Testis (tissue), 3 donors: ENCODE results near the gene NDOR1. TPM values are rescaled to one million over a fixed set of nuclear protein-coding genes. Genes with fewer than 3 reads are reported as not detected.

Source experiments
- DNase-seq: peaks from one replicate; pipeline ENCODE4 v3.0.0-alpha.2; 2019
- H3K27ac ChIP-seq, 2 donors: fragments of 200-600 bp; sonication (generic); one replicate each; pipeline ENCODE4 v1.5.1; 2019
- H3K27me3 ChIP-seq: fragments of 200-600 bp; sonication (generic); one replicate; pipeline ENCODE4 v1.5.1; 2019
- H3K36me3 ChIP-seq: fragments of 200-600 bp; sonication (generic); one replicate; pipeline ENCODE4 v1.5.1; 2017; ENCODE audit warnings: low read depth; ENCODE audit errors: missing control alignments
- H3K4me1 ChIP-seq: fragments of 200-600 bp; sonication (generic); one replicate; pipeline ENCODE4 v1.5.1; 2019
- H3K4me3 ChIP-seq, 2 donors: fragments of 200-600 bp; sonication (generic); one replicate each; pipeline ENCODE4 v1.5.1; 2017 to 2019
- H3K9me3 ChIP-seq: fragments of 200-600 bp; sonication (generic); one replicate; pipeline ENCODE4 v1.5.1; 2017
- POLR2A ChIP-seq: fragments of 450-650 bp; IDR thresholded peaks from one replicate; pipeline ENCODE4 v1.6.1; 2017; ENCODE audit warnings: antibody characterized with exemption, mild to moderate bottlenecking, moderate library complexity
- WGBS, 2 donors: methylation state at CpG; one replicate each; pipeline ENCODE4 v1.1.5; 2018; 5-methylcytosine and 5-hydroxymethylcytosine counted together
- intact Hi-C: fragments of 100-400 bp; cut with DNase I; formaldehyde crosslinking; loops from one replicate; pipeline ENCODE4 v1.15.1; 2023; ENCODE audit warnings: low total_unique reads
- polyA plus RNA-seq: library from polyadenylated mRNA; stranded (reverse); fragments of 350-450 nt; fragmentation: Illumina TruSeq; extraction: RNeasy Lipid Tissue Mini Kit (QIAGEN cat#74804); gene quantifications from one replicate; pipeline ENCODE4 v1.2.3, GENCODE V29; 2014; ENCODE audit warnings: low read depth, low replicate concordance; ENCODE audit not compliant: insufficient read depth
- total RNA-seq, 2 donors: library from RNA; depleted of rRNA; stranded (reverse); fragments of >200 nt; gene quantifications; one replicate each; pipeline ENCODE4 v1.2.3, GENCODE V29; 2016
- TF ChIP-seq, protein P1 (sequence below), 3 experiments: fragments of 450-650 bp in 2 of 3; fragments of 200-600 bp in 1 of 3; sonication (generic) in 1 of 3; IDR thresholded peaks; one replicate each; pipeline ENCODE4 v1.5.1; 2016 to 2019; ENCODE audit warnings: antibody characterized with exemption in 3 of 3, mild to moderate bottlenecking in 2 of 3, moderate library complexity in 1 of 3

The NDOR1 gene
- total and polyA plus RNA-seq, 3 donors from 2014 or later, result 21.9 to 29.1 (median 27.5) TPM

DNA sequence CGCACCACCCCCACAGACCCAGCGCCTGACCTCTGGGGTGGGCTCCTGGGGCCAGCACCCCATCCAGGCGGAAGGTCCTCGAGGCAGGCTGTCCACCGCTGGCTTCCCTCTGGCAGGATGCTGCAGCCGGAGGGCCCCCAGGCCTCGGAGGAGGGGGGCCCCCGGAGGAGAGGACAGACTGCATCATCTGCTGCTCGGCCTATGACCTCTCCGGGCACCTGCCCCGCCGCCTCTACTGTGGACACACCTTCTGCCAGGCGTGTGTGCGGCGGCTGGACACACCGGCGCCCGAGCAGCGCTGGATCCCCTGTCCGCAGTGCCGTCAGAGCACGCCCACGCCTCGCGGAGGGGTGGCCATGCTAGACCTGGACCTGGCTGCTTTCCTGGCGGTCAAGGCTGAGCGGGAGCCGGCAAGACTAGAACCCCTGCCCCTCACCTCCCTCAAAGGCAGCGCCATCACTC, 23.0 kb downstream of the NDOR1 start:
- no peak for DNase-seq
- no peak overlapping the region for H3K4me3 ChIP-seq
- TF ChIP-seq, protein P1, sequence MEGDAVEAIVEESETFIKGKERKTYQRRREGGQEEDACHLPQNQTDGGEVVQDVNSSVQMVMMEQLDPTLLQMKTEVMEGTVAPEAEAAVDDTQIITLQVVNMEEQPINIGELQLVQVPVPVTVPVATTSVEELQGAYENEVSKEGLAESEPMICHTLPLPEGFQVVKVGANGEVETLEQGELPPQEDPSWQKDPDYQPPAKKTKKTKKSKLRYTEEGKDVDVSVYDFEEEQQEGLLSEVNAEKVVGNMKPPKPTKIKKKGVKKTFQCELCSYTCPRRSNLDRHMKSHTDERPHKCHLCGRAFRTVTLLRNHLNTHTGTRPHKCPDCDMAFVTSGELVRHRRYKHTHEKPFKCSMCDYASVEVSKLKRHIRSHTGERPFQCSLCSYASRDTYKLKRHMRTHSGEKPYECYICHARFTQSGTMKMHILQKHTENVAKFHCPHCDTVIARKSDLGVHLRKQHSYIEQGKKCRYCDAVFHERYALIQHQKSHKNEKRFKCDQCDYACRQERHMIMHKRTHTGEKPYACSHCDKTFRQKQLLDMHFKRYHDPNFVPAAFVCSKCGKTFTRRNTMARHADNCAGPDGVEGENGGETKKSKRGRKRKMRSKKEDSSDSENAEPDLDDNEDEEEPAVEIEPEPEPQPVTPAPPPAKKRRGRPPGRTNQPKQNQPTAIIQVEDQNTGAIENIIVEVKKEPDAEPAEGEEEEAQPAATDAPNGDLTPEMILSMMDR (IDR thresholded peaks at IDR 0.05), result no peak
- TF ChIP-seq POLR2A, result no peak
- WGBS, 2 donors, result 53 to 71% methylated on average over 4 to 26 of the region's 29 CpGs
- no peak overlapping the region for H3K27ac ChIP-seq
- intact Hi-C loops, result loop anchor here (10.0 kb wide), 1 partner anchor 114 kb away; the partner anchor contains the start of gene DPP7
- H3K36me3 ChIP-seq, result no peaks in the 10 kb centered on the region
- H3K27me3 ChIP-seq, result no peaks in the 10 kb centered on the region
- H3K4me1 ChIP-seq, result peaks cover 15% of the 10 kb centered on the region
- no peaks in the 10 kb centered on the region for H3K9me3 ChIP-seq

DNA sequence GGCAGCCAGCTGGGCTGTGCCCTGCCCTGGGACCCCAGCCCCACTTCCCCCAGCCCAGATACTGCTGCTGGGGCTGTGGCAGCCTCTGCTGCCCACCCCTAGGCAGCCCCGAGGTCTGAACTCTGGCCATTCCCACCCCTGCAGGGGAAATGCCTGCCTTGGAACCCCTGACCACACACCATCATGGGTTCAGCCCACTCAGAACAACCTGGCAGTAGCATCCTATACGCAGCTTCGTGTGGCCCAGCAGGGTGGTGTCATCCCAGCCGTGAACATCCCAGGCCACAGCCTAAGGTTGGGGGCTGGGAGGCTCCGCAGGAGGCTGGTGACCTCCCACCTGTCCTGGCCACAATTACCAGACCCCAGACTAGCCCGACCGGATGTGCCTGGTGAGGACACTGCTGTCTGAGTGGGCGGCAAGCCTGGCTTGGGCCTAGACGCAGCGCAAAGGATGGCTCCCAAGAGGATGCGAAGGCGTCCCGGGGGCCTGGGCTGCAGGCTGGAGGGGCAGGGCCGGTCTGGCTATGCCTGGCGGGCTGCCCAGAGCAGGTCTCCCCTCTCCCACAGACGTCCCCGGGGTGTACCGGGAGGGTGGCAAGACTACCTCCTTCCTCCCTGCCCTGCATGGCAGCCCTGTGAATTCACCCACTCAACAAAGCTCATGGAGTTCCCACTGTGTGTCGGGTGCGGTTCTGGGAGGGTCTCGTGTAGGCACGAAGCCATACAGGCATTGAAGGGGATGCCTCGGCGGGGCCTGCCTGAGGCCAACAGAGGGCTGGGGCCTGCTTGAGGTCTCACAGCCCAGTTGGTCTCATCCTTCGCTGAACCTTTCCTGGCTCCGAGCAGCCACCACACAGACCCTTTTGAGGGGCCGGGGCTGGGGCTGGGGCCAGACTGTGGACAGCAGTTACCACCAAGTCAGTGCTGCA, 23.7 kb downstream of the NDOR1 start:
- no peaks in the 10 kb centered on the region for H3K27me3 ChIP-seq
- intact Hi-C loops, result loop anchor here (10.0 kb wide), 1 partner anchor 114 kb away; the partner anchor contains the start of gene DPP7
- H3K36me3 ChIP-seq, result no peaks in the 10 kb centered on the region
- DNase-seq, result no peak
- H3K4me1 ChIP-seq, result peaks cover 10% of the 10 kb centered on the region
- H3K27ac ChIP-seq, result no peak overlapping the region
- H3K9me3 ChIP-seq, result no peaks in the 10 kb centered on the region
- no peak for TF ChIP-seq POLR2A
- TF ChIP-seq, protein P1 (IDR thresholded peaks at IDR 0.05), result no peak
- H3K4me3 ChIP-seq, result no peak overlapping the region
- WGBS, 2 donors, result 50 to 61% methylated on average over 10 to 26 of the region's 27 CpGs

DNA sequence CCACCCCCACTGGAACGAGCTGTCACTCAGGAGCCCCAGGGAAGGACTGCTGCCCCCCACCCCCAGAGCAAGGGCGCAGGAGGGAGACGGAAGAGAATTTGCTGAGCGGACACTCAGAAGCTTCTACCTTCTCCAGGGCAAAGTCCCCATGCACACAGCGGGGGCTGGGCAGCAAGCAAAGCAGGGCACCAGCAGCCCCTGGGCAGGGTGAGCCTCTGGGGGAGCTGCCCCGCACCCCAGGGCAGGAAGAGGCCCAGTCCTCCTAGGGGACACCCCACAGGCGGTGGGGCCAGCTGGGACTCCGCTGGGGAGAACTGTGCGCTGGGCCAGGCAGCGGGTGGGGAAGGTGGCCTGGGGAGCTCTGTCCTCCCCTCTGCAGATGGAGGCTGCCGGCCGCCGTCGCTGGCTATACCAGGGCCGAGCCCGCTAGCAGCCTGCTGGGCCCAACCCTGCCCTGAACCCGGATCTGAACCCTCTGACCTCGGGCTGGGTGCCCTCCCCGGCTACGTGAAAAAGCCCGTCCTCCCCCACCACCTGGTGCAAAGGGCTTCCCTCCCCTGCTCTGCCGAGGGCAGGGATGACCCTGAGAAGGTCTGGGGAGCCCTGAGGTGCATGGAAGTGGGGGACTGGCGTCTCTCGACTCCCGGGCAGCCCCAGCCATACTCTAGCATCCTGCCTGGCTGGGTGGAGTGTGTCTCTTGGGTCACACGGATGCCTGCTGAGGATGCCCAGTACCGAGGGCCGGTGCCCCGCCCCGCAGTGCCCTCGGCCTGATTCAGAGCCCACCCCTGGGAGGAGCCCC, 24.6 kb downstream of the NDOR1 start:
- WGBS, 2 donors, result 20 to 56% methylated on average over 2 to 28 of the region's 31 CpGs
- Histone ChIP-seq H3K27me3 (no peaks in the 10 kb centered on the region), H3K4me1 (peaks cover 10% of the 10 kb centered on the region), H3K4me3 (no peak overlapping the region), H3K9me3 (no peaks in the 10 kb centered on the region), H3K36me3 (no peaks in the 10 kb centered on the region), H3K27ac (no peak overlapping the region)
- DNase-seq, result no peak
- TF ChIP-seq, protein P1 (IDR thresholded peaks at IDR 0.05), result no peak
- TF ChIP-seq POLR2A, result no peak
- intact Hi-C loops, result loop anchor here (10.0 kb wide), 1 partner anchor 115 kb away; the partner anchor contains the start of gene DPP7

DNA sequence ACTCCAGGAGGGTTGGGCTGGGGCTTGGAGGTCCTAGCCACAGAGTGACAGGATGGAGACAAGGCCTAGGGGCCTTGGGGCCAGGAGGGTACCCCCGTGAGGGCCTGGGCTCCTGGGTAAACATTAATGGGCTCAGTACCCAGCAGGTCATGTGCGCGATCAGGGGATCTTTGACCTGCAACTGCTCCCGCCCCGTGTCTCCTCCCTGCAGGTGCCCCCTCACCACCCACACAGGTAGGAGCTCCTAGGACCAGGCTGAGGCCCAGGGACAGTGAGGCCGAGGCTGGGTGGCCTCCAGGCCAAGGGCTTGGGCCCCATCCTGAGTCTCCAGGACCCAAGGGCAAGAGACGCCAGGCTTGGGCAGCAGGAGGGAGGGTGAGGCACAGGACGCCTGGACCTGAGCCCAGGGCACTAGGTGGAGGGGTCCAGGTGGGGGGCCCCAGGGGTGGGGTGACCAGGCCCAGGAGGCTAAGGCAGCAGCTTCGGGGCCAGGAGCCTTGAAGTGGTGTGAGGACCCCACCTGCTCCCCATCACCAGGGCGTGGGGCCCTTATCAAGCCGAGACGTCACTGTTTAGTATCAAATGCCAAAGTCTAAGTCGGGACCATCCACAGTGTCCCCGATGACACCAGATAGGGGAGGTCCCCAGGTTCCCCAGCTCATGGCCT, 25.3 kb downstream of the NDOR1 start, which contains the start of gene SLC34A3:
Gene SLC34A3, plus strand, starts transcription at position 197 of the 667 bp plus-strand sequence. CDS start 802 bp downstream, outside the sequence.
- no peak within 1 kb of the TSS for H3K27ac ChIP-seq
- H3K4me3 ChIP-seq, result no peak within 1 kb of the TSS
- intact Hi-C loops, result no loop called here
- no peak for DNase-seq
- TF ChIP-seq, protein P1 (IDR thresholded peaks at IDR 0.05), result no peak
- no peak for TF ChIP-seq POLR2A
- H3K4me1 ChIP-seq, result peaks cover 10% of the 10 kb centered on the region
- no peaks in the 10 kb centered on the region for H3K36me3 ChIP-seq
- H3K9me3 ChIP-seq, result no peaks in the 10 kb centered on the region
- H3K27me3 ChIP-seq, result no peaks in the 10 kb centered on the region
- WGBS, 2 donors, result 72 to 74% methylated on average over 4 to 14 of the region's 14 CpGs
